Subcutaneous abdominal adipose tissue (tissue), 5 donors: ENCODE data around the gene STXBP5L.

ENCODE experiments used
- H3K27ac ChIP-seq: one replicate; pipeline ENCODE4 v1.7.0; 2013; ENCODE audit warnings: low read depth, mild to moderate bottlenecking, inconsistent platforms, low read length, moderate library complexity
- H3K27me3 ChIP-seq, 5 donors: one replicate each; pipeline ENCODE4 v1.7.0; 2013; ENCODE audit warnings: low read length in 5 of 5, inconsistent platforms in 1 of 5; ENCODE audit not compliant: control insufficient read depth in 5 of 5, insufficient read depth in 4 of 5
- H3K36me3 ChIP-seq, 5 donors: one replicate each; pipeline ENCODE4 v1.7.0; 2013; ENCODE audit warnings: low read length in 5 of 5; ENCODE audit not compliant: control insufficient read depth in 5 of 5, insufficient read depth in 5 of 5
- H3K4me1 ChIP-seq, 5 donors: one replicate each; pipeline ENCODE4 v1.7.0; 2013; ENCODE audit warnings: low read length in 5 of 5, mild to moderate bottlenecking in 3 of 5, moderate library complexity in 1 of 5; ENCODE audit not compliant: control insufficient read depth in 5 of 5, insufficient read depth in 5 of 5
- H3K4me3 ChIP-seq, 5 donors: one replicate each; pipeline ENCODE4 v1.7.0; 2013; ENCODE audit warnings: low read length in 5 of 5, low read depth in 1 of 5
- H3K9ac ChIP-seq, 5 donors: one replicate each; pipeline ENCODE4 v1.7.0; 2013; ENCODE audit warnings: low read length in 5 of 5, mild to moderate bottlenecking in 4 of 5, moderate library complexity in 3 of 5
- H3K9me3 ChIP-seq, 5 donors: one replicate each; pipeline ENCODE4 v1.7.0; 2013; ENCODE audit warnings: low read length in 5 of 5; ENCODE audit not compliant: control insufficient read depth in 5 of 5
- donor health status: healthy.
- donor health status: healthy.
- donor health status: healthy.
- donor health status: healthy.
- donor health status: healthy.

The STXBP5L gene

GRCh38 chr3:120907659-120908029, 361 bp upstream of the STXBP5L start:
- peaks cover 11 to 23% (median 21%) of the 10 kb centered on the region in 5 donors for H3K27me3 ChIP-seq
- H3K4me3 ChIP-seq, result peak overlapping the region in 3 of 5 donors; percentile 53 to 76 (median 66)
- no peak overlapping the region for H3K9ac ChIP-seq
- no peaks in the 10 kb centered on the region for H3K36me3 ChIP-seq
- peaks cover 0 to 21% (median 18%) of the 10 kb centered on the region in 5 donors for H3K4me1 ChIP-seq
- H3K27ac ChIP-seq, result no peak overlapping the region
- no peaks in the 10 kb centered on the region for H3K9me3 ChIP-seq

- H3K27ac ChIP-seq, result no peak overlapping the region
- no peak overlapping the region for H3K9ac ChIP-seq
- H3K36me3 ChIP-seq, result no peaks in the 10 kb centered on the region
These were observed 993 bp downstream of the STXBP5L start for GRCh38 chr3:120908795-120909601.

GRCh38 chr3:120909602-120909878, 1.5 kb downstream of the STXBP5L start:
- peaks cover 0 to 21% (median 18%) of the 10 kb centered on the region in 5 donors for H3K4me1 ChIP-seq
- no peaks in the 10 kb centered on the region for H3K36me3 ChIP-seq
- peaks cover 11 to 24% (median 21%) of the 10 kb centered on the region in 5 donors for H3K27me3 ChIP-seq
- no peaks in the 10 kb centered on the region for H3K9me3 ChIP-seq
- H3K9ac ChIP-seq, result no peak overlapping the region
- H3K4me3 ChIP-seq, result no peak overlapping the region
- no peak overlapping the region for H3K27ac ChIP-seq

More at GRCh38 chr3:120908795-120909601, 993 bp downstream of the STXBP5L start:
- peak overlapping the region in 4 of 5 donors; percentile 53 to 76 (median 62) for H3K4me3 ChIP-seq
- peaks cover 0 to 21% (median 18%) of the 10 kb centered on the region in 5 donors for H3K4me1 ChIP-seq
- H3K9me3 ChIP-seq, result no peaks in the 10 kb centered on the region
- peaks cover 11 to 24% (median 21%) of the 10 kb centered on the region in 5 donors for H3K27me3 ChIP-seq

- Histone ChIP-seq H3K9ac (no peak overlapping the region), H3K27me3 (no peaks in the 10 kb centered on the region), H3K4me1 (no peaks in the 10 kb centered on the region), H3K36me3 (no peaks in the 10 kb centered on the region), H3K4me3 (no peak overlapping the region), H3K27ac (no peak overlapping the region), H3K9me3 (peaks cover 5 to 21% (median 16%) of the 10 kb centered on the region in 5 donors)
These were observed 18.1 kb downstream of the STXBP5L start for GRCh38 chr3:120926146-120926545.

GRCh38 chr3:120928991-120929390, 21.0 kb downstream of the STXBP5L start:
- Histone ChIP-seq H3K9ac (no peak overlapping the region), H3K27me3 (peaks cover 0 to 2% (median 0%) of the 10 kb centered on the region in 5 donors), H3K9me3 (peaks cover 5 to 21% (median 16%) of the 10 kb centered on the region in 5 donors), H3K27ac (no peak overlapping the region), H3K36me3 (no peaks in the 10 kb centered on the region), H3K4me3 (no peak overlapping the region), H3K4me1 (no peaks in the 10 kb centered on the region)

GRCh38 chr3:120931593-120931992, 23.6 kb downstream of the STXBP5L start:
- Histone ChIP-seq H3K4me1 (no peaks in the 10 kb centered on the region), H3K9me3 (peaks cover 0 to 10% (median 7%) of the 10 kb centered on the region in 5 donors), H3K27ac (no peak overlapping the region), H3K27me3 (peaks cover 0 to 2% (median 0%) of the 10 kb centered on the region in 5 donors), H3K36me3 (no peaks in the 10 kb centered on the region), H3K9ac (no peak overlapping the region), H3K4me3 (no peak overlapping the region)

GRCh38 chr3:120956143-120956542, 48.1 kb downstream of the STXBP5L start:
- H3K4me3 ChIP-seq, result no peak overlapping the region
- H3K9me3 ChIP-seq, result peaks cover 0 to under 1% (median 0%) of the 10 kb centered on the region in 5 donors
- H3K27ac ChIP-seq, result no peak overlapping the region
- H3K27me3 ChIP-seq, result no peaks in the 10 kb centered on the region
- no peaks in the 10 kb centered on the region for H3K4me1 ChIP-seq
- H3K36me3 ChIP-seq, result no peaks in the 10 kb centered on the region
- no peak overlapping the region for H3K9ac ChIP-seq

- no peak overlapping the region for H3K4me3 ChIP-seq
- no peak overlapping the region for H3K9ac ChIP-seq
- peaks cover 0 to 19% (median 14%) of the 10 kb centered on the region in 5 donors for H3K9me3 ChIP-seq
- no peaks in the 10 kb centered on the region for H3K36me3 ChIP-seq
- H3K27ac ChIP-seq, result no peak overlapping the region
- no peaks in the 10 kb centered on the region for H3K27me3 ChIP-seq
- H3K4me1 ChIP-seq, result no peaks in the 10 kb centered on the region
These were observed 74.8 kb downstream of the STXBP5L start for GRCh38 chr3:120982608-120983320.

GRCh38 chr3:120983321-120983665, 75.3 kb downstream of the STXBP5L start:
- Histone ChIP-seq H3K36me3 (no peaks in the 10 kb centered on the region), H3K9me3 (peaks cover 0 to 19% (median 14%) of the 10 kb centered on the region in 5 donors), H3K27me3 (no peaks in the 10 kb centered on the region), H3K4me1 (no peaks in the 10 kb centered on the region), H3K27ac (no peak overlapping the region), H3K9ac (no peak overlapping the region), H3K4me3 (no peak overlapping the region)

- H3K27ac ChIP-seq, result no peak overlapping the region
- H3K9ac ChIP-seq, result no peak overlapping the region
- H3K4me1 ChIP-seq, result no peaks in the 10 kb centered on the region
- H3K36me3 ChIP-seq, result no peaks in the 10 kb centered on the region
- H3K27me3 ChIP-seq, result no peaks in the 10 kb centered on the region
- H3K9me3 ChIP-seq, result peaks cover 0 to 19% (median 14%) of the 10 kb centered on the region in 5 donors
- H3K4me3 ChIP-seq, result no peak overlapping the region
These were observed 75.8 kb downstream of the STXBP5L start for GRCh38 chr3:120983841-120984240.
